Endodermal cell (in vitro differentiated cells): ENCODE results near the gene FAM174C. TPM values are rescaled to one million over a fixed set of nuclear protein-coding genes. Genes with fewer than 3 reads are reported as not detected.

Experiments
- DNase-seq: peaks from one replicate; pipeline ENCODE4 v3.0.0-alpha.2; 2017
- H3K27ac ChIP-seq: 2 replicates; pipeline ENCODE4 v1.5.1; 2013; ENCODE audit warnings: mild to moderate bottlenecking, low read depth, low read length, moderate library complexity
- H3K27me3 ChIP-seq: 2 replicates; pipeline ENCODE4 v1.6.1; 2013; ENCODE audit warnings: mild to moderate bottlenecking, low read length, moderate library complexity; ENCODE audit not compliant: insufficient read depth, control insufficient read depth, poor library complexity, severe bottlenecking
- H3K36me3 ChIP-seq: 2 replicates; pipeline ENCODE4 v1.7.0; 2013; ENCODE audit warnings: mild to moderate bottlenecking, low read length, moderate library complexity; ENCODE audit not compliant: control insufficient read depth, insufficient read depth
- H3K4me1 ChIP-seq: one replicate; pipeline ENCODE4 v1.7.0; 2013; ENCODE audit warnings: low read length; ENCODE audit not compliant: control insufficient read depth, insufficient read depth
- H3K4me3 ChIP-seq: 2 replicates; pipeline ENCODE4 v1.5.1; 2013; ENCODE audit warnings: mild to moderate bottlenecking, low read length, moderate library complexity
- H3K9ac ChIP-seq: 2 replicates; pipeline ENCODE4 v1.6.1; 2013; ENCODE audit warnings: mild to moderate bottlenecking, low read length, moderate library complexity; ENCODE audit not compliant: poor library complexity, severe bottlenecking; ENCODE audit errors: extremely low read depth
- H3K9me3 ChIP-seq: 2 replicates; pipeline ENCODE4 v1.6.1; 2013; ENCODE audit warnings: mild to moderate bottlenecking, low read length, moderate library complexity; ENCODE audit not compliant: control insufficient read depth
- H3K27ac Mint-ChIP-seq: 2 replicates; pipeline ENCODE4 v1.8.0; 2020; ENCODE audit warnings: mixed read lengths
- H3K27me3 Mint-ChIP-seq: 2 replicates; pipeline ENCODE4 v1.8.0; 2021; ENCODE audit warnings: mild to moderate bottlenecking, mixed read lengths; ENCODE audit not compliant: insufficient read depth
- H3K36me3 Mint-ChIP-seq: 2 replicates; pipeline ENCODE4 v1.8.0; 2020; ENCODE audit warnings: low read depth, mixed read lengths
- H3K4me1 Mint-ChIP-seq: 2 replicates; pipeline ENCODE4 v1.8.0; 2020; ENCODE audit warnings: mixed read lengths
- H3K4me3 Mint-ChIP-seq: 2 replicates; pipeline ENCODE4 v1.8.0; 2020; ENCODE audit warnings: mild to moderate bottlenecking, moderate library complexity, mixed read lengths
- H3K9me3 Mint-ChIP-seq: 2 replicates; pipeline ENCODE4 v1.8.0; 2020; ENCODE audit warnings: mild to moderate bottlenecking, mixed read lengths
- WGBS, 2 experiments: methylation state at CpG; one replicate each; pipeline versions ENCODE4 v1.1.5 to v1.1.7; 2013; ENCODE audit warnings: missing lambda C conversion rate in 2 of 2, mixed read lengths in 1 of 2; ENCODE audit not compliant: insufficient coverage in 1 of 2, insufficient read length in 1 of 2; 5-methylcytosine and 5-hydroxymethylcytosine counted together
- total RNA-seq, 2 donors: library from RNA; stranded (reverse); fragmentation: NEBNext Ultra II Directional in 1 of 2; extraction: Animal tissue kit (Norgen Biotek cat#: 25700) in 1 of 2; gene quantifications; 2 replicates in 1 of 2; 3 replicates in 1 of 2; pipeline ENCODE4 v1.2.1, GENCODE V29; 2021
- TF ChIP-seq, protein P1 (sequence below): fragments of 200-600 bp; sonication (generic); conservative IDR thresholded peaks from 2 replicates; pipeline ENCODE4 v1.5.0; 2021; ENCODE audit warnings: antibody characterized with exemption, mild to moderate bottlenecking

The FAM174C gene
- total RNA-seq, 2 donors from 2014 or later: 45.1 to 46.0 TPM

- Mint-ChIP-seq H3K27me3 (no peaks in the 10 kb centered on the region), H3K27ac (no peak overlapping the region), H3K36me3 (no peaks in the 10 kb centered on the region), H3K9me3 (no peaks in the 10 kb centered on the region), H3K4me3 (no peak overlapping the region), H3K4me1 (no peaks in the 10 kb centered on the region)
- no peak for DNase-seq
- 94 to 97% methylated on average over 14 to 38 of the region's 38 CpGs for WGBS, 2 experiments
- Histone ChIP-seq H3K9ac (no peak overlapping the region), H3K27me3 (no peaks in the 10 kb centered on the region), H3K4me1 (no peaks in the 10 kb centered on the region), H3K9me3 (no peaks in the 10 kb centered on the region), H3K27ac (no peak overlapping the region), H3K4me3 (no peak overlapping the region), H3K36me3 (no peaks in the 10 kb centered on the region)
- TF ChIP-seq, protein P1, sequence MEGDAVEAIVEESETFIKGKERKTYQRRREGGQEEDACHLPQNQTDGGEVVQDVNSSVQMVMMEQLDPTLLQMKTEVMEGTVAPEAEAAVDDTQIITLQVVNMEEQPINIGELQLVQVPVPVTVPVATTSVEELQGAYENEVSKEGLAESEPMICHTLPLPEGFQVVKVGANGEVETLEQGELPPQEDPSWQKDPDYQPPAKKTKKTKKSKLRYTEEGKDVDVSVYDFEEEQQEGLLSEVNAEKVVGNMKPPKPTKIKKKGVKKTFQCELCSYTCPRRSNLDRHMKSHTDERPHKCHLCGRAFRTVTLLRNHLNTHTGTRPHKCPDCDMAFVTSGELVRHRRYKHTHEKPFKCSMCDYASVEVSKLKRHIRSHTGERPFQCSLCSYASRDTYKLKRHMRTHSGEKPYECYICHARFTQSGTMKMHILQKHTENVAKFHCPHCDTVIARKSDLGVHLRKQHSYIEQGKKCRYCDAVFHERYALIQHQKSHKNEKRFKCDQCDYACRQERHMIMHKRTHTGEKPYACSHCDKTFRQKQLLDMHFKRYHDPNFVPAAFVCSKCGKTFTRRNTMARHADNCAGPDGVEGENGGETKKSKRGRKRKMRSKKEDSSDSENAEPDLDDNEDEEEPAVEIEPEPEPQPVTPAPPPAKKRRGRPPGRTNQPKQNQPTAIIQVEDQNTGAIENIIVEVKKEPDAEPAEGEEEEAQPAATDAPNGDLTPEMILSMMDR: no peak
These were observed 32.0 kb downstream of the FAM174C start for GRCh38 chr19:1307320-1307719.

- Mint-ChIP-seq H3K9me3 (no peaks in the 10 kb centered on the region), H3K4me1 (no peaks in the 10 kb centered on the region), H3K27ac (no peak overlapping the region), H3K36me3 (no peaks in the 10 kb centered on the region), H3K4me3 (no peak overlapping the region), H3K27me3 (no peaks in the 10 kb centered on the region)
- Histone ChIP-seq H3K4me1 (no peaks in the 10 kb centered on the region), H3K36me3 (no peaks in the 10 kb centered on the region), H3K9me3 (no peaks in the 10 kb centered on the region), H3K27me3 (no peaks in the 10 kb centered on the region), H3K9ac (no peak overlapping the region), H3K4me3 (no peak overlapping the region), H3K27ac (no peak overlapping the region)
- WGBS, 2 experiments: 90 to 96% methylated on average over 12 to 20 of the region's 20 CpGs
- no peak for DNase-seq
- TF ChIP-seq, protein P1: no peak
These were observed 32.5 kb downstream of the FAM174C start for GRCh38 chr19:1307755-1308303.

GRCh38 chr19:1308718-1309117 is 33.4 kb downstream of the FAM174C start:
- WGBS, 2 experiments: 54 to 77% methylated on average over 3 to 10 of the region's 11 CpGs
- TF ChIP-seq, protein P1: no peak
- Mint-ChIP-seq H3K27me3 (no peaks in the 10 kb centered on the region), H3K27ac (no peak overlapping the region), H3K36me3 (no peaks in the 10 kb centered on the region), H3K4me3 (no peak overlapping the region), H3K4me1 (no peaks in the 10 kb centered on the region), H3K9me3 (no peaks in the 10 kb centered on the region)
- no peak overlapping the region for H3K27ac ChIP-seq
- no peaks in the 10 kb centered on the region for H3K9me3 ChIP-seq
- no peak overlapping the region for H3K4me3 ChIP-seq
- H3K36me3 ChIP-seq: no peaks in the 10 kb centered on the region
- DNase-seq: no peak
- H3K27me3 ChIP-seq: no peaks in the 10 kb centered on the region
- H3K9ac ChIP-seq: no peak overlapping the region
- no peaks in the 10 kb centered on the region for H3K4me1 ChIP-seq
